ENCODE results near the gene POLR3B. TPM values are rescaled to one million over a fixed set of nuclear protein-coding genes. Genes with fewer than 3 reads are reported as not detected.

Gene POLR3B
- total RNA-seq, 2 experiments from 2014 or later: 14.7 to 17.6 TPM

GRCh38 chr12:106429636-106430035 lies 72.1 kb downstream of the POLR3B start:
- Histone ChIP-seq H3K36me3 (ENCODE audit: insufficient read depth, low read length) (peaks cover 63% of the 10 kb centered on the region), H3K9me2 (ENCODE audit: insufficient read depth, low read length) (no peaks in the 10 kb centered on the region), H3K27ac (ENCODE audit: low read depth, low read length, poor library complexity, severe bottlenecking) (no peak overlapping the region), H3K79me2 (ENCODE audit: insufficient read depth, low read depth, low read length) (no peaks in the 10 kb centered on the region), H3K4me1 (ENCODE audit: insufficient read depth, low read length, poor library complexity, severe bottlenecking) (no peaks in the 10 kb centered on the region), H3K4me3 (ENCODE audit: low read depth, low read length, poor library complexity, severe bottlenecking) (no peak overlapping the region), H4K20me1 (ENCODE audit: insufficient read depth, low read length) (no peaks in the 10 kb centered on the region), H3K4me2 (ENCODE audit: low read length) (no peak overlapping the region), H2AFZ (ENCODE audit: low read length) (no peak overlapping the region), H3K9me3 (ENCODE audit: low read length) (no peaks in the 10 kb centered on the region)
- CTCF ChIA-PET (ENCODE audit: unreplicated experiment): no interaction called here
- TF ChIP-seq EZH2phosphoT487 (IDR thresholded peaks at IDR 0.05; ENCODE audit: borderline replicate concordance, low read depth, low read length) (no peak), CTCF (conservative IDR thresholded peaks at IDR 0.05; ENCODE audit: low read length) (no peak)
- POLR2A ChIA-PET: no interaction called here
- intact Hi-C loops (cut with micrococcal nuclease; ENCODE audit: unreplicated experiment): no loop called here
- no peak for DNase-seq (ENCODE audit: low spot score)
- BruUV-seq (replicated peaks): no TSS peak

GRCh38 chr12:106431839-106432411 lies 74.4 kb downstream of the POLR3B start:
- TF ChIP-seq EZH2phosphoT487 (IDR thresholded peaks at IDR 0.05; ENCODE audit: borderline replicate concordance, low read depth, low read length): no peak
- no peak for TF ChIP-seq CTCF (conservative IDR thresholded peaks at IDR 0.05; ENCODE audit: low read length)
- DNase-seq (ENCODE audit: low spot score): no peak
- Histone ChIP-seq H2AFZ (ENCODE audit: low read length) (no peak overlapping the region), H3K9me3 (ENCODE audit: low read length) (no peaks in the 10 kb centered on the region), H3K36me3 (ENCODE audit: insufficient read depth, low read length) (peaks cover 84% of the 10 kb centered on the region), H3K9me2 (ENCODE audit: insufficient read depth, low read length) (no peaks in the 10 kb centered on the region), H3K4me1 (ENCODE audit: insufficient read depth, low read length, poor library complexity, severe bottlenecking) (no peaks in the 10 kb centered on the region), H3K4me2 (ENCODE audit: low read length) (no peak overlapping the region), H3K4me3 (ENCODE audit: low read depth, low read length, poor library complexity, severe bottlenecking) (no peak overlapping the region), H3K27ac (ENCODE audit: low read depth, low read length, poor library complexity, severe bottlenecking) (no peak overlapping the region), H4K20me1 (ENCODE audit: insufficient read depth, low read length) (no peaks in the 10 kb centered on the region), H3K79me2 (ENCODE audit: insufficient read depth, low read depth, low read length) (no peaks in the 10 kb centered on the region)
- CTCF ChIA-PET (ENCODE audit: unreplicated experiment): no interaction called here
- POLR2A ChIA-PET: interaction anchor here (1.6 kb wide), 1 partner anchor 13 kb away, joined by 5 read pairs; no protein-coding TSS in a partner anchor
- intact Hi-C loops (cut with micrococcal nuclease; ENCODE audit: unreplicated experiment): no loop called here
- no TSS peak for BruUV-seq (replicated peaks)

- intact Hi-C loops (cut with micrococcal nuclease; ENCODE audit: unreplicated experiment): no loop called here
- Histone ChIP-seq H3K9me2 (ENCODE audit: insufficient read depth, low read length) (no peaks in the 10 kb centered on the region), H3K36me3 (ENCODE audit: insufficient read depth, low read length) (peaks cover 85% of the 10 kb centered on the region), H2AFZ (ENCODE audit: low read length) (no peak overlapping the region), H4K20me1 (ENCODE audit: insufficient read depth, low read length) (no peaks in the 10 kb centered on the region), H3K79me2 (ENCODE audit: insufficient read depth, low read depth, low read length) (no peaks in the 10 kb centered on the region), H3K4me1 (ENCODE audit: insufficient read depth, low read length, poor library complexity, severe bottlenecking) (no peaks in the 10 kb centered on the region), H3K4me2 (ENCODE audit: low read length) (no peak overlapping the region), H3K27ac (ENCODE audit: low read depth, low read length, poor library complexity, severe bottlenecking) (no peak overlapping the region), H3K9me3 (ENCODE audit: low read length) (no peaks in the 10 kb centered on the region), H3K4me3 (ENCODE audit: low read depth, low read length, poor library complexity, severe bottlenecking) (no peak overlapping the region)
- POLR2A ChIA-PET: interaction anchor here (1.8 kb wide), 1 partner anchor 14 kb away, joined by 5 read pairs; no protein-coding TSS in a partner anchor
- no peak for DNase-seq (ENCODE audit: low spot score)
- no TSS peak for BruUV-seq (replicated peaks)
- TF ChIP-seq CTCF (conservative IDR thresholded peaks at IDR 0.05; ENCODE audit: low read length) (no peak), EZH2phosphoT487 (IDR thresholded peaks at IDR 0.05; ENCODE audit: borderline replicate concordance, low read depth, low read length) (no peak)
- CTCF ChIA-PET (ENCODE audit: unreplicated experiment): no interaction called here
These were observed 75.5 kb downstream of the POLR3B start for GRCh38 chr12:106433055-106433454.

Data from OCI-LY7 (cell line).